Tibial artery (tissue), 4 donors: ENCODE results near the gene LTC4S.

Experiments
- DNase-seq, 2 donors: peaks; one replicate each; pipeline ENCODE4 v3.0.0-alpha.2; 2019
- H3K27ac ChIP-seq, 2 donors: fragments of 200-600 bp; sonication (generic) in 1 of 2; 1 replicate in 1 of 2; 2 replicates in 1 of 2; pipeline ENCODE4 v1.5.1; 2018 to 2019; ENCODE audit warnings: mild to moderate bottlenecking in 1 of 2
- H3K27me3 ChIP-seq, 2 donors: fragments of 200-600 bp; sonication (generic) in 1 of 2; one replicate each; pipeline versions ENCODE4 v1.5.1 to v1.6.0; 2016 to 2019
- H3K36me3 ChIP-seq, 3 donors: fragments of 200-600 bp; sonication (generic) in 2 of 3; one replicate each; pipeline ENCODE4 v1.5.1; 2016 to 2019; ENCODE audit warnings: mild to moderate bottlenecking in 2 of 3
- H3K4me1 ChIP-seq, 4 donors: fragments of 200-600 bp; sonication (generic) in 2 of 4; 1 replicate in 3 of 4; 2 replicates in 1 of 4; pipeline ENCODE4 v1.5.1; 2016 to 2019
- H3K4me3 ChIP-seq, 2 donors: fragments of 200-600 bp; sonication (generic) in 1 of 2; 1 replicate in 1 of 2; 2 replicates in 1 of 2; pipeline ENCODE4 v1.5.1; 2018 to 2019; ENCODE audit warnings: mild to moderate bottlenecking in 2 of 2
- H3K9me3 ChIP-seq, 3 donors: fragments of 200-600 bp; sonication (generic) in 1 of 3; one replicate each; pipeline ENCODE4 v1.5.1; 2016 to 2019
- intact Hi-C: fragments of 100-400 bp; cut with DNase I; formaldehyde crosslinking; loops from one replicate; pipeline ENCODE4 v1.15.0; 2023; ENCODE audit warnings: low total_unique reads
- TF ChIP-seq, protein P1 (sequence below), 2 experiments: fragments of 200-600 bp in 1 of 2; fragments of 450-650 bp in 1 of 2; IDR thresholded peaks; one replicate each; pipeline ENCODE4 v1.5.1; 2017 to 2019; ENCODE audit warnings: antibody characterized with exemption in 2 of 2, mild to moderate bottlenecking in 1 of 2, moderate library complexity in 1 of 2

The LTC4S gene

DNA sequence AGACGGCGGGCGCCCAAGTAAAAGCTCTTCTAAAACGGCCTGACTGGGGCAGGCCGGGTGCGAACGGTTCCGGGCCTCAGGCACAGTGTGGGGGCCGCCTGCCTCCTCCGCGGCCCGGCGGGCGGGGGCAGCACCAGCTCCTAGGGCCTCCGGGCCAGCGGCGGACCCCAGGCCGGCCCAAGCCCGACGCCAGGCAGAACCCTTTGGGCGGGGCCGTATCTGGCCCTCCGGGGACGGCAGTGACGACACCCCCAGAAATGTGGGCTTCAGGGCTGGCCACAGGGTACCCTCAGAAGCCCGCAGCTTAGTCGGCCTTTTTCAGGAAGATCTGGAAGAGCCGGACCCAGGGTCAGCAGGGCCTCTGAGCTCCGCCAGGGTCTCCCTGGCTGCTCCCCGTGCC is 4.0 kb downstream of the LTC4S start:
- H3K4me1 ChIP-seq, result peaks cover 0 to 61% (median 47%) of the 10 kb centered on the region in 4 donors
- H3K36me3 ChIP-seq, result peaks cover 35 to 47% (median 44%) of the 10 kb centered on the region in 3 donors
- no peaks in the 10 kb centered on the region for H3K9me3 ChIP-seq
- H3K27ac ChIP-seq, result no peak overlapping the region
- no peaks in the 10 kb centered on the region for H3K27me3 ChIP-seq
- intact Hi-C loops, result loop anchor here (5.0 kb wide), 1 partner anchor 35 kb away; no protein-coding TSS in a partner anchor
- H3K4me3 ChIP-seq, result no peak overlapping the region
- TF ChIP-seq, protein P1, sequence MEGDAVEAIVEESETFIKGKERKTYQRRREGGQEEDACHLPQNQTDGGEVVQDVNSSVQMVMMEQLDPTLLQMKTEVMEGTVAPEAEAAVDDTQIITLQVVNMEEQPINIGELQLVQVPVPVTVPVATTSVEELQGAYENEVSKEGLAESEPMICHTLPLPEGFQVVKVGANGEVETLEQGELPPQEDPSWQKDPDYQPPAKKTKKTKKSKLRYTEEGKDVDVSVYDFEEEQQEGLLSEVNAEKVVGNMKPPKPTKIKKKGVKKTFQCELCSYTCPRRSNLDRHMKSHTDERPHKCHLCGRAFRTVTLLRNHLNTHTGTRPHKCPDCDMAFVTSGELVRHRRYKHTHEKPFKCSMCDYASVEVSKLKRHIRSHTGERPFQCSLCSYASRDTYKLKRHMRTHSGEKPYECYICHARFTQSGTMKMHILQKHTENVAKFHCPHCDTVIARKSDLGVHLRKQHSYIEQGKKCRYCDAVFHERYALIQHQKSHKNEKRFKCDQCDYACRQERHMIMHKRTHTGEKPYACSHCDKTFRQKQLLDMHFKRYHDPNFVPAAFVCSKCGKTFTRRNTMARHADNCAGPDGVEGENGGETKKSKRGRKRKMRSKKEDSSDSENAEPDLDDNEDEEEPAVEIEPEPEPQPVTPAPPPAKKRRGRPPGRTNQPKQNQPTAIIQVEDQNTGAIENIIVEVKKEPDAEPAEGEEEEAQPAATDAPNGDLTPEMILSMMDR (IDR thresholded peaks at IDR 0.05), result no peak
- DNase-seq, result no peak

DNA sequence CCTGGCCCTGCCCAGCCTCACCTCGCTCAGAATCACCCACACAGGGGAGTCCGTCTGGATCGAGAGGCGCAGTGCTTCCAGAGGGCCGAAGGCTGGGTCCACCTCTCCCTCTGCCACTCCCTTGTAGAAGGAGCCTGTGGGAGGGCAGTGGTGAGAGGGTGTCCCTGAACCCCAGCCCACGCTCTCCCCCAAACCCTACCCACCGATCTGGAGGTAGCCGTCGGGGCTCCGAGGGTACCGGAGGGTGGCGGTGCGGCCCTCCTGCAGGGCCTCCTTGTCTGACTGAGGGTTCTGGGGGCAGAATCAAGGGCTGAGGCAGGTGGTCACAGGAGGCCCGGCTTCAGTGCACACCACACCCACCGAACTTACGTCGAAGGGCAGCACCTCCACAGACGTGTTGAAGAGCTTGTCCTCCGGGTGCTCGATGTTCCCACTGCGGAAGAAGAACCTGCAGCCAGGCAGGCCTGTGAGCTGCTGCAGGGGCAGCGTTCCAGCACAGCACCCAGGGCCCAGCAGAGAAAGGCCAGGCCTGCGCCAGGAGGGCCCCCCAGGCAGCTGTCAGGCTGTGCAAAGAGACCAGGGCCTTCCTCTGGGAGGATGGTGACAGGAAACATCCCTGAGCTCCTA is 4.5 kb downstream of the LTC4S start:
- TF ChIP-seq, protein P1 (IDR thresholded peaks at IDR 0.05), result no peak
- H3K27me3 ChIP-seq, result no peaks in the 10 kb centered on the region
- intact Hi-C loops, result loop anchor here (5.0 kb wide), 1 partner anchor 36 kb away; no protein-coding TSS in a partner anchor
- H3K9me3 ChIP-seq, result no peaks in the 10 kb centered on the region
- H3K27ac ChIP-seq, result no peak overlapping the region
- peaks cover 35 to 47% (median 44%) of the 10 kb centered on the region in 3 donors for H3K36me3 ChIP-seq
- no peak overlapping the region for H3K4me3 ChIP-seq
- DNase-seq, result peak in 1 of 2 donors; percentile 66
- peaks cover 0 to 61% (median 47%) of the 10 kb centered on the region in 4 donors for H3K4me1 ChIP-seq

DNA sequence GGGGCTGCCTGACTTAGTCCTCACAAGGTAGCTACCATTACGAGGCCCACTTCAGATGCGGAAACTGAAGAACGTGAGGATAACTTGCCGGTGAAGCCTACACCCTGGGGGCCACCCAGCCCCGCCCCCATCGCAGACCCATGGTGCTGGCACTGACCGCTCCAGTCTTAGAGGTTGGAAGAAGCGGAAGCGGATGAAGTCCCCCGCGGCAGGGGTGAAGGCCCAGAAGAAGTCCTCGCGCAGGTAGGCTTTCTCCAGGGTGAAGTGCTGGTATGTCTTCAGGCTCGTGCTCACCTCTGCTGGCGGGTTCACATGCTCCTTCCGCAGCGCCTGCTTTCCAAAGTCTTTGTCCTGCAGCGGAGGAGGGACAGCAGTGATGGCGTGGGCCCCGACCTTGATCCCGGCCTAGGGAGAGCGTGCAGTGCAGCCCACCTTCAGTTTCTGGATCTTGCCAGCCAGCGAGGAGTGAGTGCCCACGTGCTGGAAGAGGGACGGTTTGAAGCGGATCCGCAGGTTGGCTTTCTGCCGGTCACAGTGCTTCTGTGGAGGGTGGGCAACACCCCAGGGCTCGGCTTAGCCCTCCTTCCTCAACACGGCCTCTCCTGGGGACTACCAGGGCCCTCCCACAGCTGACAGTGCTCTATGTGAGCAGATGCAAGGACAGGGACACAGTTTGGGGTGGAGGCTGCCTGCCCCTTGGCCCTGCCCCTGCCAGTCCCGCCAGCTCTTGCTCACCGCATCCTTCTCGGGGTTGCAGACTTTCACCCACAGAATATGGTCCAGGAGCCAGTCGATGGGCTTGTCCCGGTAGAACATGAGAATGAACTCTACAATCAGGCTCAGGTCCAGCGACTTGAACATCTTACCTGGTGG is 5.2 kb downstream of the LTC4S start:
- Histone ChIP-seq H3K27me3 (no peaks in the 10 kb centered on the region), H3K9me3 (no peaks in the 10 kb centered on the region), H3K4me1 (peaks cover 0 to 61% (median 47%) of the 10 kb centered on the region in 4 donors), H3K27ac (no peak overlapping the region), H3K4me3 (no peak overlapping the region), H3K36me3 (peaks cover 35 to 47% (median 44%) of the 10 kb centered on the region in 3 donors)
- intact Hi-C loops, result loop anchor here (5.0 kb wide), 1 partner anchor 37 kb away; no protein-coding TSS in a partner anchor
- TF ChIP-seq, protein P1 (IDR thresholded peaks at IDR 0.05), result no peak
- no peak for DNase-seq

DNA sequence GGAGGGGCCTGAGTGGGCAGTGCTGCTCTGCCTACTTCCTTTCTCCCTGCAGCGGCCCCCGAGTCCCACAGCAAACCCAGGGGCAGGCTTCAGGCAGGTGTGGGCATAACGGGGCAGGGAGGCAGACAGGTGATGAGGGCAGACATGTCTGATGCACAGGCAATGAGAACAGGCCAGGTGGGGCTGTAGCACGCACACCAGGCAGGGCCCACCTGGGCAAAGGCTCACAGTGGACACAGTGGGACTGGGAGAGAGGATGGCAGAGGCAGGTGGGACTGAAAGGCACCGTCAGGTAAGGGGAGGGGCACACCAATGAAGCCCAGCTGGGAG is 5.8 kb downstream of the LTC4S start:
- Histone ChIP-seq H3K4me1 (peaks cover 0 to 61% (median 47%) of the 10 kb centered on the region in 4 donors), H3K36me3 (peaks cover 35 to 47% (median 44%) of the 10 kb centered on the region in 3 donors), H3K27me3 (no peaks in the 10 kb centered on the region), H3K27ac (no peak overlapping the region), H3K4me3 (no peak overlapping the region), H3K9me3 (no peaks in the 10 kb centered on the region)
- no peak for DNase-seq
- TF ChIP-seq, protein P1 (IDR thresholded peaks at IDR 0.05), result no peak
- intact Hi-C loops, result loop anchor here (5.0 kb wide), 1 partner anchor 37 kb away; no protein-coding TSS in a partner anchor

DNA sequence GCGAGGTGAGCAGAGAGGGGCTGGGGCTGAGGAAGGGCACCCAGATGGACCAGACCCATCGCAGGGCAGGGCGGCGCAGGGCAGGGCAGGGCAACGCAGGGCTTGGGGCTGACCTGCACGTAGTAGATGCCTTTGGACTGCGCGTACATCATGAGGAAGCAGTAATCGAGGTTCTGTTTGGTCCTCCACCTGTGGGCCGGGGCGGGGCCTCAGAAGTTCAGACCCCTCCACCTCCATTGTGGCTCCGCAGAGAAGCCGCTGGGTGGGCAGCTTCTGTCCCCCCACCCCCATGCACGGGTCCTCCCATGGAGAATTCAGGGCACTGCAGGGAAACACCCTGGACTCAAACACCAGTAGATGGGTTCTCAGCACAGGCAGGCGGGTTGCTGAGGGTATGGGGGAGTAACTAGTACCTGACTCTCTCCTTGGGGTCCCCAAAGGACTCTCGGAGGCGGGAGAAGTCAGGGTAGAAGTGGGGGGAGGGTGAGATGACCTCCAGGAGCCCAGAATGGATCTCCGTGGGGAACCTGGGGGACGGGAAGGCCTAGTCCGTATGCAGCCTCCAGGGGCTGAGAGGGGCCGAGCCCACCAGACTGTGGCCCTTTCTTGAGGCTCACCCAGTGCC is 6.4 kb downstream of the LTC4S start:
- intact Hi-C loops, result loop anchor here (5.0 kb wide), 1 partner anchor 57 kb away; the partner anchor contains the start of gene MRNIP
- TF ChIP-seq, protein P1 (IDR thresholded peaks at IDR 0.05), result no peak
- H3K36me3 ChIP-seq, result peaks cover 35 to 47% (median 44%) of the 10 kb centered on the region in 3 donors
- H3K27ac ChIP-seq, result no peak overlapping the region
- H3K27me3 ChIP-seq, result no peaks in the 10 kb centered on the region
- no peak overlapping the region for H3K4me3 ChIP-seq
- H3K9me3 ChIP-seq, result no peaks in the 10 kb centered on the region
- H3K4me1 ChIP-seq, result peaks cover 0 to 61% (median 49%) of the 10 kb centered on the region in 4 donors
- DNase-seq, result no peak
